Tibial artery (tissue), 4 donors: ENCODE measurements around the gene RBM47.
"Not testable (repeated sequence)": the region's sequence is repeated elsewhere in the genome, so short reads cannot be mapped to it uniquely, and the experiment has no call there.

ENCODE experiments used
- DNase-seq, 2 donors: peaks; one replicate each; pipeline ENCODE4 v3.0.0-alpha.2; 2019
- H3K27ac ChIP-seq, 2 donors: fragments of 200-600 bp; sonication (generic) in 1 of 2; 1 replicate in 1 of 2; 2 replicates in 1 of 2; pipeline ENCODE4 v1.5.1; 2018 to 2019; ENCODE audit warnings: mild to moderate bottlenecking in 1 of 2
- H3K27me3 ChIP-seq, 2 donors: fragments of 200-600 bp; sonication (generic) in 1 of 2; one replicate each; pipeline versions ENCODE4 v1.5.1 to v1.6.0; 2016 to 2019
- H3K36me3 ChIP-seq, 3 donors: fragments of 200-600 bp; sonication (generic) in 2 of 3; one replicate each; pipeline ENCODE4 v1.5.1; 2016 to 2019; ENCODE audit warnings: mild to moderate bottlenecking in 2 of 3
- H3K4me1 ChIP-seq, 4 donors: fragments of 200-600 bp; sonication (generic) in 2 of 4; 1 replicate in 3 of 4; 2 replicates in 1 of 4; pipeline ENCODE4 v1.5.1; 2016 to 2019
- H3K4me3 ChIP-seq, 2 donors: fragments of 200-600 bp; sonication (generic) in 1 of 2; 1 replicate in 1 of 2; 2 replicates in 1 of 2; pipeline ENCODE4 v1.5.1; 2018 to 2019; ENCODE audit warnings: mild to moderate bottlenecking in 2 of 2
- H3K9me3 ChIP-seq, 3 donors: fragments of 200-600 bp; sonication (generic) in 1 of 3; one replicate each; pipeline ENCODE4 v1.5.1; 2016 to 2019
- intact Hi-C: fragments of 100-400 bp; cut with DNase I; formaldehyde crosslinking; loops from one replicate; pipeline ENCODE4 v1.15.0; 2023; ENCODE audit warnings: low total_unique reads
- TF ChIP-seq, protein P1 (sequence below), 2 experiments: fragments of 200-600 bp in 1 of 2; fragments of 450-650 bp in 1 of 2; IDR thresholded peaks; one replicate each; pipeline ENCODE4 v1.5.1; 2017 to 2019; ENCODE audit warnings: antibody characterized with exemption in 2 of 2, mild to moderate bottlenecking in 1 of 2, moderate library complexity in 1 of 2

The RBM47 gene

DNA sequence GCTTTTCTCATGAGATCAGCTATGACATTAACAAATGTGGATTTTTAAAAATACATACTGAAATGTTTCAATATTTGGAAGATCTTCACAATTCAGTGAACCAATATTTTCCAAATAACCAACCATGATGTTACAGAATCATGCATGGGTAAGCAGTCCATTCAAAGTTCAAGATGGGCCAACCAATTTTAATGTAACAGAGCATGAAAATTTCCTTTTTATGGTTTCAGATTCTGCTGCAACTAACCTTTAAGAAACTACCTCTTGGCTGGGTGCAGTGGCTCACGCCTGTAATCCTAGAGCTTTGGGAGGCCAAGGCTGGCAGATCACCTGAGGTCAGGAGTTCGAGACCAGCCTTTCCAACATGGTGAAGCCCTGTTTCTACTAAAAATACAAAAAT is 107.7 kb downstream of the RBM47 start:
- DNase-seq, result no peak
- TF ChIP-seq, protein P1, sequence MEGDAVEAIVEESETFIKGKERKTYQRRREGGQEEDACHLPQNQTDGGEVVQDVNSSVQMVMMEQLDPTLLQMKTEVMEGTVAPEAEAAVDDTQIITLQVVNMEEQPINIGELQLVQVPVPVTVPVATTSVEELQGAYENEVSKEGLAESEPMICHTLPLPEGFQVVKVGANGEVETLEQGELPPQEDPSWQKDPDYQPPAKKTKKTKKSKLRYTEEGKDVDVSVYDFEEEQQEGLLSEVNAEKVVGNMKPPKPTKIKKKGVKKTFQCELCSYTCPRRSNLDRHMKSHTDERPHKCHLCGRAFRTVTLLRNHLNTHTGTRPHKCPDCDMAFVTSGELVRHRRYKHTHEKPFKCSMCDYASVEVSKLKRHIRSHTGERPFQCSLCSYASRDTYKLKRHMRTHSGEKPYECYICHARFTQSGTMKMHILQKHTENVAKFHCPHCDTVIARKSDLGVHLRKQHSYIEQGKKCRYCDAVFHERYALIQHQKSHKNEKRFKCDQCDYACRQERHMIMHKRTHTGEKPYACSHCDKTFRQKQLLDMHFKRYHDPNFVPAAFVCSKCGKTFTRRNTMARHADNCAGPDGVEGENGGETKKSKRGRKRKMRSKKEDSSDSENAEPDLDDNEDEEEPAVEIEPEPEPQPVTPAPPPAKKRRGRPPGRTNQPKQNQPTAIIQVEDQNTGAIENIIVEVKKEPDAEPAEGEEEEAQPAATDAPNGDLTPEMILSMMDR (IDR thresholded peaks at IDR 0.05), result no peak
- intact Hi-C loops, result no loop called here
- H3K27me3 ChIP-seq, result no peaks in the 10 kb centered on the region
- H3K27ac ChIP-seq, result no peak overlapping the region
- no peaks in the 10 kb centered on the region for H3K36me3 ChIP-seq
- no peaks in the 10 kb centered on the region for H3K9me3 ChIP-seq
- H3K4me3 ChIP-seq, result no peak overlapping the region
- H3K4me1 ChIP-seq, result peaks cover 0 to 26% (median 15%) of the 10 kb centered on the region in 4 donors

DNA sequence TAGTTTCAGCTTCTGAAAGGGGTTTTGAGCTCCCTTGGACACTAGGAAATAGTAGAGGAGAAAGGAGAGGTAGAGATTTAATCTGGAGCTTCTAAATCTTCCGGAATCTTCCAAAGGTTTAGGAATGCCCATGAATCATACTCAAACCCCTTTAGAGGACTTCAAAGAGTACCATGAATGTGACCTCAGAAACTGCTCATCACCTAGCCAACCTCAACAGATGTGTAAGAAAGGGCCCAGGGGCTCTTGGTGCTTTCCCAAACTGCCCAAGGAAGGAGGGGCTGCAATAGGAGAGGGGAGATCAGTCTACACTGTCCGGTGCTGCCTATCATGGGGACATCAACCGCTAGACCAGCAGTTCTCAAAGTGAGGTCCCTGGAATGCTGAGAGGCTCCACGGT is 109.1 kb downstream of the RBM47 start:
- TF ChIP-seq, protein P1 (IDR thresholded peaks at IDR 0.05), result no peak

DNA sequence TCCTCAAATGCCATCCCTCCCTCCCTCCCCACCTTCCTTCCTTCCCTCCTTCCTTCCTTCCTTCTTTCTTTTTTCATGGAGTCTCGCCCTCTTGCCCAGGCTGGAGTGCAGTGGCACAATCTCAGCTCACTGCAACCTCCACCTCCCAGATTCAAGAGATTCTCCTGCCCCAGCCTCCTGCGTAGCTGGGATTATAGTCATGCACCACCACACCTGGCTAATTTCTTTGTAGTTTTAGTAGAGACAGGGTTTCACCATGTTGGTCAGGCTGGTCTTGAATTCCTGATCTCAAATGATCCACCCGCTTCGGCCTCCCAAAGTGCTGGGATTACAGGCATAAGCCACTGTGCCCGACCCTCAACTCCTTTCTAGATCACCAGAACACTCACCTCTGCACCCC is 112.6 kb downstream of the RBM47 start:
- H3K4me1 ChIP-seq, H3K27ac ChIP-seq, DNase-seq: not testable (repeated sequence)

More for the DNA sequence above, 109.1 kb downstream of the RBM47 start:
- no peaks in the 10 kb centered on the region for H3K27me3 ChIP-seq
- no peaks in the 10 kb centered on the region for H3K36me3 ChIP-seq
- H3K9me3 ChIP-seq, result no peaks in the 10 kb centered on the region
- H3K4me1 ChIP-seq, result peaks cover 0 to 14% (median 6%) of the 10 kb centered on the region in 4 donors
- H3K4me3 ChIP-seq, result no peak overlapping the region
- no peak for DNase-seq
- intact Hi-C loops, result no loop called here
- no peak overlapping the region for H3K27ac ChIP-seq

DNA sequence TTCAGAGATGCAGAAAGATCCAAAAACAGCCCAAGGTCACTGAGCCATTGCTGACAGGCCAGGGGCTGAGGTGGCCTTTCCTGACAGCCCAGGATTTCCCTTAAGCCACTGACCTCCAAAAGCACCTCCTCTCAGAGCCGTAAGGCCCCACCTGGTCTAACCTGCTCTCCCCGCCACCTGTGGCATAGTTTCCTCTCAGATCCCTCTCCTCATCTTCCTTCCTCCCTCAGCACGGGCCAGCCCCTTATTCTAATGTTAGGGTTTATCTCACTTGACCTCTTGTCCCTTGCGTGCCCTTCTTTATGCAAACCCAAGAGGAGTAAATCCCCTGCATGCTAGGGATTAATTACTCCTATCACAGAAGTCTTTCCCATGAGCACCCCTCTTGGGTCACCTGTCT is 113.0 kb downstream of the RBM47 start:
- DNase-seq, result no peak
- Histone ChIP-seq H3K36me3 (no peaks in the 10 kb centered on the region), H3K4me1 (no peaks in the 10 kb centered on the region), H3K27me3 (no peaks in the 10 kb centered on the region), H3K4me3 (no peak overlapping the region), H3K9me3 (no peaks in the 10 kb centered on the region), H3K27ac (no peak overlapping the region)
- intact Hi-C loops, result no loop called here
- TF ChIP-seq, protein P1 (IDR thresholded peaks at IDR 0.05), result no peak

More for the DNA sequence above, 112.6 kb downstream of the RBM47 start:
- intact Hi-C loops, H3K4me3 ChIP-seq, H3K27me3 ChIP-seq, H3K36me3 ChIP-seq, H3K9me3 ChIP-seq: not testable (repeated sequence)

DNA sequence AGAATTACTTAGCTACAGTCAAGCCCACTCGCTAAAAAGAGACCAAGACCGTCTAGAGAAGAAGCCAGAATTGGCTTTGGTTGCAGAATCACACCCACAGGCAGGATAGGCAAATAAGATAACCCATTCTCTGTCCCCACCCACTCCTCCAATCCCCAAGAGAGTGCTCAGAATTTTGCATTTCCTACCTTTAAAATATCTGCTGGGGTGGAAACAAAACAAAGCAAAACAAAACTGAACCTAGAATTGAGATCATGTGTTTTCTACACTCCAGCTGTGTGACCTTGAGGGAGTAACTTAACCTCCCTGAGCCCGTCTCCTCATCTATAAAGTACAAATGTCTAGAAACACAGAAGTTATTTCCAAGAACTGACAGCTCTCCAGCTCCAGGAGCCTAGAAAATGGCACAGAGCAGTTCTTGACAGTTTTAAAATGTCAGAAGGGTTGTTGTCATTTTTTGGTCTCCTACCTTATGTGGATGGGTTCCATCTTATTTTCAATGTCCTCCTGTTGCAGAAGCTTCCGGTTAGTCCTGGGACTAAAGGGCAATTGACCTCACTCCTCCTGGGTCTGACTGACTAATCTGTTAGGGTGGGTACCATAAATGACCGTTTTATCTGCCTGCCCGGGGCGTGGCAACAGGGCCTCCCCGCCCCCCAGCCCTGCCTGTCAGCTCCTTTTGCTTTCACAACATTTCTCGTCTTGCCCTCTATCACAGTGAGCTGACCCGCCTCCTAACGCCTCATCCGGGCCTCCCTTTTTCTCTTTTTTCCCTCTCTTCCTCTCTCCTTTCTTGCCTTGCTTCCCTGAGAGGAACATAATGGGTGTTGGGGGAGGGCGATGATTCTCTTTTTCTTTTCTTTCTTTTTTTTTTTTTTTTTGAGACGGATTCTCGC is 114.0 kb downstream of the RBM47 start:
- Histone ChIP-seq H3K4me1 (no peaks in the 10 kb centered on the region), H3K27me3 (no peaks in the 10 kb centered on the region), H3K36me3 (no peaks in the 10 kb centered on the region), H3K27ac (no peak overlapping the region), H3K4me3 (no peak overlapping the region), H3K9me3 (no peaks in the 10 kb centered on the region)
- DNase-seq, result peak in 1 of 2 donors; percentile 21
- intact Hi-C loops, result no loop called here
- TF ChIP-seq, protein P1 (IDR thresholded peaks at IDR 0.05), result no peak

DNA sequence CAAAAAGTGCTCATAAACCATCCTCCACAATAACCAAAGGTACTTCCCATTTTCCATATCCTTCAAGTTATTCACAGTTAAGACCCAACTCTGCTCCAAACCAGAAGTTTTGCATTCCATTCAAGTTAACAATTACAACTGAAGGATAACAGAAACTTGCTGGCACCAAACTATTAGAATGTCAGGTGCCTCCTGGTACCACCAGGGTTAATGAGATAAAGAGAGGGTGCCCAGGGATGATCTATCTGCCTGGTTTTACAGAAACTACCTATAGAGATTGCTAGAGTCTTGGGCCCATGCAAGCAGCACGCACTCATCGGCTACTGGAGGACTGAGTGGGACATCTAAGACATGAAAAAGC is 114.6 kb downstream of the RBM47 start:
- no peaks in the 10 kb centered on the region for H3K36me3 ChIP-seq
- H3K27ac ChIP-seq, result no peak overlapping the region
- H3K4me3 ChIP-seq, result no peak overlapping the region
- H3K27me3 ChIP-seq, result no peaks in the 10 kb centered on the region
- intact Hi-C loops, result no loop called here
- no peak for DNase-seq
- TF ChIP-seq, protein P1 (IDR thresholded peaks at IDR 0.05), result no peak
- no peaks in the 10 kb centered on the region for H3K9me3 ChIP-seq
- H3K4me1 ChIP-seq, result no peaks in the 10 kb centered on the region
